HL-60/S4 (cell line): ENCODE results near the gene METTL15.
"Not testable (repeated sequence)": the region's sequence is repeated elsewhere in the genome, so short reads cannot be mapped to it uniquely, and the experiment has no call there.

Experiments
- in situ Hi-C: fragments of 300-500 bp; cut with MboI; formaldehyde crosslinking; loops from 2 replicates; pipeline ENCODE4 v1.14.3; 2022; ENCODE audit warnings: low sequenced_read_pairs

METTL15 gene

GRCh38 chr11:28284196-28284595 lies 176.0 kb downstream of the METTL15 start:
- in situ Hi-C loops: no loop called here

- in situ Hi-C loops: no loop called here
Observed at GRCh38 chr11:28289444-28289843, 181.3 kb downstream of the METTL15 start.

- in situ Hi-C loops: not testable (repeated sequence)
Observed at GRCh38 chr11:28290995-28291394, 182.8 kb downstream of the METTL15 start.

- in situ Hi-C loops: no loop called here
Observed at GRCh38 chr11:28296426-28296825, 188.2 kb downstream of the METTL15 start.

GRCh38 chr11:28298209-28298608 lies 190.0 kb downstream of the METTL15 start:
- in situ Hi-C loops: no loop called here

GRCh38 chr11:28303477-28304191 lies 195.4 kb downstream of the METTL15 start:
- in situ Hi-C loops: no loop called here

GRCh38 chr11:28315440-28315839 lies 207.3 kb downstream of the METTL15 start:
- in situ Hi-C loops: no loop called here

- in situ Hi-C loops: no loop called here
Observed at GRCh38 chr11:28318871-28319270, 210.7 kb downstream of the METTL15 start.

GRCh38 chr11:28323621-28324020 lies 215.4 kb downstream of the METTL15 start:
- in situ Hi-C loops: no loop called here

- in situ Hi-C loops: not testable (repeated sequence)
Observed at GRCh38 chr11:28332393-28332792, 224.2 kb downstream of the METTL15 start.

GRCh38 chr11:28337701-28338100 lies 229.5 kb downstream of the METTL15 start:
- in situ Hi-C loops: no loop called here

- in situ Hi-C loops: no loop called here
Observed at GRCh38 chr11:28338371-28338770, 230.2 kb downstream of the METTL15 start.

GRCh38 chr11:28339488-28339887 lies 231.3 kb downstream of the METTL15 start:
- in situ Hi-C loops: no loop called here

- in situ Hi-C loops: no loop called here
Observed at GRCh38 chr11:28342716-28343115, 234.5 kb downstream of the METTL15 start.

GRCh38 chr11:28343304-28344233 lies 235.4 kb downstream of the METTL15 start:
- in situ Hi-C loops: no loop called here

GRCh38 chr11:28346209-28346608 lies 238.0 kb downstream of the METTL15 start:
- in situ Hi-C loops: no loop called here

GRCh38 chr11:28346721-28347120 lies 238.5 kb downstream of the METTL15 start:
- in situ Hi-C loops: no loop called here

- in situ Hi-C loops: no loop called here
Observed at GRCh38 chr11:28347371-28347770, 239.2 kb downstream of the METTL15 start.

- in situ Hi-C loops: no loop called here
Observed at GRCh38 chr11:28350216-28350615, 242.0 kb downstream of the METTL15 start.

GRCh38 chr11:28353991-28354390 lies 245.8 kb downstream of the METTL15 start:
- in situ Hi-C loops: no loop called here

GRCh38 chr11:28366549-28367346 lies 258.6 kb downstream of the METTL15 start:
- in situ Hi-C loops: no loop called here
